GM19351 (cell line): ENCODE measurements around the gene UNC5CL.
"Not testable (repeated sequence)": the region's sequence is repeated elsewhere in the genome, so short reads cannot be mapped to it uniquely, and the experiment has no call there.

Experiments
- ATAC-seq: cut with Tn5 transposase; IDR thresholded peaks from one replicate; pipeline ENCODE4 v1.9.1; 2021; ENCODE audit warnings: mild to moderate bottlenecking, moderate library complexity; ENCODE audit not compliant: unreplicated experiment

The UNC5CL gene

GRCh38 chr6:41011673-41012072, 27.3 kb downstream of the UNC5CL start:
- no peak for ATAC-seq

GRCh38 chr6:41009669-41010068, 29.4 kb downstream of the UNC5CL start:
- no peak for ATAC-seq

GRCh38 chr6:41008011-41008410, 31.0 kb downstream of the UNC5CL start:
- ATAC-seq, result no peak

- not testable (repeated sequence) for ATAC-seq
Observed at GRCh38 chr6:41006980-41007379, 32.0 kb downstream of the UNC5CL start.

- peak; percentile 60 for ATAC-seq
Observed at GRCh38 chr6:41006217-41006616, 32.8 kb downstream of the UNC5CL start.

GRCh38 chr6:41002168-41002567, 36.9 kb downstream of the UNC5CL start:
- ATAC-seq, result no peak

- no peak for ATAC-seq
Observed at GRCh38 chr6:41000248-41000647, 38.8 kb downstream of the UNC5CL start.

GRCh38 chr6:40999569-40999968, 39.5 kb downstream of the UNC5CL start:
- no peak for ATAC-seq

GRCh38 chr6:40998661-40999060, 40.4 kb downstream of the UNC5CL start:
- ATAC-seq, result no peak

GRCh38 chr6:40997234-40997957, 41.6 kb downstream of the UNC5CL start:
- no peak for ATAC-seq

GRCh38 chr6:40996591-40997233, 42.3 kb downstream of the UNC5CL start:
- ATAC-seq, result no peak

GRCh38 chr6:40992746-40993145, 46.3 kb downstream of the UNC5CL start:
- no peak for ATAC-seq

- ATAC-seq, result no peak
Observed at GRCh38 chr6:40990301-40990700, 48.7 kb downstream of the UNC5CL start.

GRCh38 chr6:40989204-40990169, 49.5 kb downstream of the UNC5CL start:
- no peak for ATAC-seq

GRCh38 chr6:40988634-40989033, 50.4 kb downstream of the UNC5CL start:
- no peak for ATAC-seq

- no peak for ATAC-seq
Observed at GRCh38 chr6:40986921-40987819, 51.9 kb downstream of the UNC5CL start.

- ATAC-seq, result no peak
Observed at GRCh38 chr6:40986364-40986763, 52.7 kb downstream of the UNC5CL start.

- no peak for ATAC-seq
Observed at GRCh38 chr6:40983752-40984151, 55.3 kb downstream of the UNC5CL start.

- no peak for ATAC-seq
Observed at GRCh38 chr6:40982917-40983316, 56.1 kb downstream of the UNC5CL start.

- no peak for ATAC-seq
Observed at GRCh38 chr6:40978687-40979289, 60.2 kb downstream of the UNC5CL start.
